Pancreas (tissue), 10 donors: ENCODE measurements around the gene CCDC185. TPM values are rescaled to one million over a fixed set of nuclear protein-coding genes. Genes with fewer than 3 reads are reported as not detected.

Experiments used
- ATAC-seq, 4 donors: fragments of 200-7000 bp; cut with Tn5 transposase; one replicate each; pipeline versions ENCODE4 v1.8.0 to v1.9.1; 2020; ENCODE audit warnings: mild to moderate bottlenecking in 4 of 4, moderate library complexity in 4 of 4
- DNase-seq, 6 donors: peaks; one replicate each; pipeline ENCODE4 v3.0.0-alpha.2; 2020
- FAIRE-seq: peaks from 2 replicates; lab custom pipeline; 2012; peaks lifted over from hg19 to GRCh38; lab: Jason Lieb, UNC
- H3K27ac ChIP-seq, 4 donors: fragments of 200-600 bp; sonication (generic); 1 replicate in 3 of 4; 2 replicates in 1 of 4; pipeline versions ENCODE4 v1.5.0 to v1.8.0; 2020
- H3K27me3 ChIP-seq, 4 donors: fragments of 200-600 bp; one replicate each; pipeline ENCODE4 v1.8.0; 2021
- H3K36me3 ChIP-seq, 3 donors: fragments of 200-600 bp; sonication (generic) in 1 of 3; one replicate each; pipeline versions ENCODE4 v1.5.0 to v1.8.0; 2020 to 2021
- H3K4me1 ChIP-seq, 3 donors: fragments of 200-600 bp; one replicate each; pipeline ENCODE4 v1.8.0; 2021
- H3K4me3 ChIP-seq, 4 donors: fragments of 200-600 bp; sonication (generic) in 2 of 4; one replicate each; pipeline versions ENCODE4 v1.5.0 to v1.8.0; 2020 to 2021
- H3K9me3 ChIP-seq, 4 donors: fragments of 200-600 bp; one replicate each; pipeline ENCODE4 v1.8.0; 2021
- WGBS, 2 donors: extraction: QIAGEN DNeasy Blood & Tissue Kit; methylation state at CpG; one replicate each; pipeline ENCODE4 v1.1.7; 2013; 5-methylcytosine and 5-hydroxymethylcytosine counted together
- intact Hi-C, 3 donors: fragments of 100-400 bp; cut with DNase I; formaldehyde crosslinking; loops; one replicate each; pipeline versions ENCODE4 v1.11.1 to v1.14.2; 2022
- polyA plus RNA-seq, 2 donors: library from polyadenylated mRNA; stranded (reverse); fragments of 200-250 nt; gene quantifications; one replicate each; pipeline ENCODE4 v1.2.3, GENCODE V29; 2013
- total RNA-seq, 6 donors: library from RNA; stranded (reverse); fragmentation: NEBNext Ultra II Directional in 4 of 6; extraction: Animal tissue kit (Norgen Biotek cat#: 25700) in 4 of 6; gene quantifications; one replicate each; pipeline versions ENCODE4 v1.2.1 to v1.2.4, GENCODE V29; 2021 to 2023
- TF ChIP-seq, protein P1 (sequence below), 4 donors: fragments of 200-600 bp; sonication (generic) in 3 of 4; IDR thresholded peaks; one replicate each; pipeline versions ENCODE4 v1.5.0 to v1.8.0; 2021; ENCODE audit warnings: antibody characterized with exemption in 4 of 4
- donor health status: healthy with polysubstance abuse.
- donor health status: DM: no; HTN: no; CAD: no; lungs with moderate emphysema.
- donor health status: DM: no; HTN: no; CAD: no.
- donor health status: control.
- donor health status: control.
- donor health status: Bipolar disorder and iron deficiency.
- donor health status: DM: yes; HTN: yes; CAD: no.
- donor health status: DM: no; HTN: no; CAD: no.
- donor health status: DM: no; HTN: no; CAD: no.
- donor health status: DM: yes; HTN: yes; CAD: no.

CCDC185 gene
- total and polyA plus RNA-seq, 8 donors: not detected

GRCh38 chr1:223363856-223364684, 29.1 kb upstream of the CCDC185 start, which contains the start of gene SUSD4:
SUSD4 (minus strand) TSS chr1:223364176; CDS start chr1:223363425, 751 bp downstream.
- TF ChIP-seq, protein P1, sequence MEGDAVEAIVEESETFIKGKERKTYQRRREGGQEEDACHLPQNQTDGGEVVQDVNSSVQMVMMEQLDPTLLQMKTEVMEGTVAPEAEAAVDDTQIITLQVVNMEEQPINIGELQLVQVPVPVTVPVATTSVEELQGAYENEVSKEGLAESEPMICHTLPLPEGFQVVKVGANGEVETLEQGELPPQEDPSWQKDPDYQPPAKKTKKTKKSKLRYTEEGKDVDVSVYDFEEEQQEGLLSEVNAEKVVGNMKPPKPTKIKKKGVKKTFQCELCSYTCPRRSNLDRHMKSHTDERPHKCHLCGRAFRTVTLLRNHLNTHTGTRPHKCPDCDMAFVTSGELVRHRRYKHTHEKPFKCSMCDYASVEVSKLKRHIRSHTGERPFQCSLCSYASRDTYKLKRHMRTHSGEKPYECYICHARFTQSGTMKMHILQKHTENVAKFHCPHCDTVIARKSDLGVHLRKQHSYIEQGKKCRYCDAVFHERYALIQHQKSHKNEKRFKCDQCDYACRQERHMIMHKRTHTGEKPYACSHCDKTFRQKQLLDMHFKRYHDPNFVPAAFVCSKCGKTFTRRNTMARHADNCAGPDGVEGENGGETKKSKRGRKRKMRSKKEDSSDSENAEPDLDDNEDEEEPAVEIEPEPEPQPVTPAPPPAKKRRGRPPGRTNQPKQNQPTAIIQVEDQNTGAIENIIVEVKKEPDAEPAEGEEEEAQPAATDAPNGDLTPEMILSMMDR (IDR thresholded peaks at IDR 0.05): no peak
- Histone ChIP-seq H3K36me3 (no peaks in the 10 kb centered on the region), H3K9me3 (no peaks in the 10 kb centered on the region), H3K27me3 (no peaks in the 10 kb centered on the region), H3K4me1 (no peaks in the 10 kb centered on the region), H3K27ac (no peak within 1 kb of the TSS), H3K4me3 (peak within 1 kb of the TSS; percentile 33 to 53 (median 40))
- peak; percentile 70 to 88 (median 78) for DNase-seq
- no peak for FAIRE-seq
- intact Hi-C loops: no loop called here
- peak; percentile 87 to 92 (median 89) for ATAC-seq
- WGBS, 2 donors: 0 to 1% methylated on average over 31 to 111 of the region's 111 CpGs

DNA sequence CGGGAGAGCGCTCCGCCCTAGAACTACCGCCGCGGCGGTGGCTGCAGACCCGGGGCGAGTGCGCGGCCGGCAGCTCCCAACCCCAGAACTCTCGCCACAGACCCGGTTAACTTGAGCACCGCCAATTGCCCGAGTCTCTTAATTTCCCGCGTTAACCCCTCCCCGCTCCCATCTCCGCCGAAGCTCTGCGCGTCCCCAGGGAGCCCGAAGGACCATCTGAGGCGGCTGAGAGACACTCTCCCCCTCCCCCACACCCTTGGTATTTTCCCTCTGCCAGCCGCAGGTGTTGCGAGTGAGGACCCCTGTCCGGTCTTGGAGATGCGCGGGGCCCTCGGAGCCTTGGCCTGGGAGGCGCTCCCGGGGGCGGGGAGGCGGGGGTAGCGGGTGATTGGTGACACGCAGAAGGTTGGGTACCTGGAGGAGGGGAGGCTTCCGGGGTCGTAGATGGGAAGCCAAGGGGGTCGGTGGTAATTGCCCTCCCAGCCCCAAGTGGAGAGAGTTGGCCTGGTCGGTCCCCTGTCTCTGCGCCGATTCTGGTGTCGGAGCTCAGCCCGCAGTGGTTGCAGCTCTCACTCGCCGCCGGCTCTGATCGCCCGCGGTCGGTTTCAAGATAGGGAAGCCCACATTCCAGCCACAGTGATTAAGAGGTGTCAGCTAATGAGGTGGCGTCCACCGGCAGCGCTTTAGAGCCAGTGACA, 28.4 kb upstream of the CCDC185 start:
- Histone ChIP-seq H3K9me3 (no peaks in the 10 kb centered on the region), H3K27ac (no peak overlapping the region), H3K36me3 (no peaks in the 10 kb centered on the region), H3K4me3 (peak overlapping the region; percentile 31 to 53 (median 38)), H3K4me1 (no peaks in the 10 kb centered on the region), H3K27me3 (no peaks in the 10 kb centered on the region)
- 1 to 2% methylated on average over 43 to 55 of the region's 55 CpGs for WGBS, 2 donors
- TF ChIP-seq, protein P1 (IDR thresholded peaks at IDR 0.05): no peak
- peak in 2 of 4 donors; percentile 4 to 25 for ATAC-seq
- intact Hi-C loops: no loop called here
- FAIRE-seq: no peak
- DNase-seq: peak; percentile 6 to 84 (median 32)

- no peak for DNase-seq
- intact Hi-C loops: no loop called here
- ATAC-seq: no peak
- Histone ChIP-seq H3K36me3 (no peaks in the 10 kb centered on the region), H3K4me1 (no peaks in the 10 kb centered on the region), H3K27me3 (no peaks in the 10 kb centered on the region), H3K9me3 (no peaks in the 10 kb centered on the region), H3K4me3 (no peak overlapping the region), H3K27ac (no peak overlapping the region)
- 75% methylated on average over 4 of the region's 4 CpGs for WGBS, 2 donors
- TF ChIP-seq, protein P1 (IDR thresholded peaks at IDR 0.05): no peak
- FAIRE-seq: no peak
Measured at GRCh38 chr1:223374064-223374610, 19.1 kb upstream of the CCDC185 start.

DNA sequence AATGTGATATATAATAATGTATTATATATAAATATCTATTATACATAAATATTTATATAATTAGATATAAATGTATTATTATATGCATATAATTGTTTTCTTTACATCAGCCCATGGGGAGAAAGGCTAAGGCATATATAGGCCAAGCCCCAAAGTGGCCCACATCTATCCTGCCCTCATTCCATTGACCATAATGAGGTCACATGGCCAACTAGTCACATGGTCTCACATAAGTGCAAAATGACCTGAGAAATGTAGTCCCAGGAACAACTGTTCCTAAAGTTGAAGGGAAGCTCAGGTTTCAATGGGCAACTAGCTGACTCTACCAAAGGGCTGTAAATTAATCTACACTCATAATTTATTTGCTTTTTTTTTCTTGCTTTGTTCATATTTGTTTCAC, 14.5 kb upstream of the CCDC185 start:
- DNase-seq (no peak), ATAC-seq (no peak), FAIRE-seq (no peak)
- Histone ChIP-seq H3K27ac (no peak overlapping the region), H3K4me3 (no peak overlapping the region), H3K27me3 (no peaks in the 10 kb centered on the region), H3K36me3 (no peaks in the 10 kb centered on the region), H3K9me3 (no peaks in the 10 kb centered on the region), H3K4me1 (no peaks in the 10 kb centered on the region)
- TF ChIP-seq, protein P1 (IDR thresholded peaks at IDR 0.05): no peak
- intact Hi-C loops: no loop called here
